NB4 (cell line): ENCODE data around the gene BOK.

Experiments used
- DNase-seq: peaks from one replicate; pipeline ENCODE4 v3.0.0; 2010; ENCODE audit warnings: low read depth
- H3K4me3 ChIP-seq: one replicate; pipeline ENCODE4 v1.5.1; 2011; ENCODE audit warnings: mild to moderate bottlenecking, low read depth, low read length, moderate library complexity
- CTCF ChIP-seq: IDR thresholded peaks from one replicate; pipeline ENCODE4 v1.5.1; 2012; ENCODE audit warnings: low read depth, low read length
- MAX ChIP-seq: IDR thresholded peaks from 2 replicates; pipeline ENCODE4 v1.6.1; 2011; ENCODE audit warnings: low read depth, low read length
- MYC ChIP-seq: IDR thresholded peaks from 2 replicates; pipeline ENCODE4 v1.6.1; 2011; ENCODE audit warnings: low read depth, low read length
- POLR2A ChIP-seq: IDR thresholded peaks from 2 replicates; pipeline ENCODE4 v1.6.1; 2011; ENCODE audit warnings: mild to moderate bottlenecking; ENCODE audit not compliant: insufficient read length; ENCODE audit errors: extremely low read depth

The BOK gene

GRCh38 chr2:241532168-241532567, 26.4 kb upstream of the BOK start:
- H3K4me3 ChIP-seq, result no peak overlapping the region
- DNase-seq, result no peak
- no peak for TF ChIP-seq MAX
- no peak for TF ChIP-seq POLR2A
- TF ChIP-seq CTCF, result no peak
- TF ChIP-seq MYC, result no peak

GRCh38 chr2:241532733-241533601, 25.6 kb upstream of the BOK start:
- TF ChIP-seq CTCF (no peak), POLR2A (no peak), MAX (no peak), MYC (no peak)
- no peak for DNase-seq
- H3K4me3 ChIP-seq, result no peak overlapping the region

GRCh38 chr2:241534293-241534692, 24.3 kb upstream of the BOK start:
- no peak overlapping the region for H3K4me3 ChIP-seq
- TF ChIP-seq MAX, result no peak
- DNase-seq, result no peak

DNA sequence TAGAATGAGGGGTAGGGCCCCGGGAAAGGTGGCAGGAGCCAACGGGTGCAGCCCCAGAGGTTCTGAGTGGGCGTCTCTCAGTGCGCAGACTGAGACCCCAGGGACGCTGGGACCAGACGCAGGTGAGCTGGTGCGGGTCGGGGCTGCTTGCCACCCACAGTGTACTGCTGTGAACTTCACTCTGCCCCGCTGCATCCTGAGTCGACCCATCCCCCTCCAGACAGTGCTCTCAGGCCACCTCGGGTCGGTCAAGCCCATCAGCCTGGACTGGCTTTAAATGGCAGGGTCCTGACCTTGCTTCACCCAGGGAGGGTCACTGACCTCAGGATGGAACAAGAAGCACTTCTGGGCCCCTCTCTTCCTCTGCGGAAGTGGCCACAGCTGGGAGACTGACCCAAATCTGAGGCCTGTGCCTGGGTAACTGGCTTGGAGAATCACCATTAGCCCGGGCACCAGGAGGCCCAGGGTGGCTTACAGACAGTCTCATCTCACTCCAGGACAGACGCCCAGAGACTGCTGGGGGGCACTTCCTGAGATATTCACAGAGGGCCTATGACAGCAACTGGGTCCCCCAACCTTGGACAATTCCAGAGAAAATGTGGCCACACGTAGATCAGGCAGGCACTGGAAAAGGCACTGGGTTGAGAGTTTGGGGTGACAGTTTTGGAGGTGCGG, 23.7 kb upstream of the BOK start:
- DNase-seq, result no peak
- H3K4me3 ChIP-seq, result no peak overlapping the region
- TF ChIP-seq CTCF, result no peak
- no peak for TF ChIP-seq POLR2A
- TF ChIP-seq MYC, result no peak
- TF ChIP-seq MAX, result no peak

DNA sequence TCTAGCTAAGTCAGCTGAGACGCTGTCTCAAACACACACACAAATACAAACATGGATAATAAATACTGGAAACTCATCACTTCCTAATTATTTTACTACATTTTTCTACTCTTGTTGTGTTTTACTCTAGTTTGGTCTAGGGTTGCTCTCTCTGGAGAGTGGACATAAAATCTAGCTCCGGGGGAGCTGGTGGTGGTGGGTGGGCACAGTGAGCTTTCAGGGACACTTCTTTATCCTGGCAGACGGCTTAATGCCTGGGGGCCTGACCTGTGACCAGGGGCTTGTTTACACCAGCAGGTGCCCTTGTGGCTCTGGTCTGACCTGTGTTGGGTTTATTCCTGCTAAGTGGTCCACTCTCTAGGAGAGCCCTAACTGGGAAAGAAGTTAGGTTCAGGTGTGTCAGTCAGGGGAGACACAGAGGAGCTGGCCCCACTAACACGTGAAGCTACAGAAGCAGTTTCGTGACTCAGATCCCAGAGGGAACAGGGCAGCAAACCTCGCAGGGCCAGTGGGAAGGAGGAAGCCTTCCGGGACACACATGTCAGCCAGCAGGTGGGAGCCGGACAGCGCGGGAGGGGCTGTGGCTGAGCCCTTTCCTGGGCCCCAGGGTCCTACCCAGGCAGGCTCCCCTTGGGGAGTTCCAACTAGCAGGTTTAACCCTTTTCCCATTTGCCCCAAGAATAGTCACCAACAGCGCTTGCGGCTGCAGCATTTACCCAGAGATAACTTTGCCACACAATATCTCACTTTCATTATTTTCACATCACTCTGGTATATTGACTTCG, 22.5 kb upstream of the BOK start:
- no peak overlapping the region for H3K4me3 ChIP-seq
- no peak for TF ChIP-seq MAX
- TF ChIP-seq MYC, result no peak
- TF ChIP-seq POLR2A, result no peak
- TF ChIP-seq CTCF, result no peak
- DNase-seq, result no peak
